Colonic mucosa (tissue), 4 donors: Measurements from ENCODE around the gene ISM1. TPM values are rescaled to one million over a fixed set of nuclear protein-coding genes. Genes with fewer than 3 reads are reported as not detected.

Experiments
- DNase-seq: peaks from one replicate; pipeline ENCODE4 v3.0.0-alpha.2; 2020
- H3K27ac ChIP-seq: fragments of 200-600 bp; one replicate; pipeline ENCODE4 v1.8.0; 2021
- H3K27me3 ChIP-seq: fragments of 200-600 bp; one replicate; pipeline ENCODE4 v1.8.0; 2021
- H3K36me3 ChIP-seq: fragments of 200-600 bp; one replicate; pipeline ENCODE4 v1.8.0; 2021
- H3K4me1 ChIP-seq: fragments of 200-600 bp; one replicate; pipeline ENCODE4 v1.8.0; 2021; ENCODE audit warnings: mild to moderate bottlenecking
- H3K4me3 ChIP-seq: fragments of 200-600 bp; one replicate; pipeline ENCODE4 v1.8.0; 2021
- H3K9ac ChIP-seq, 2 donors: one replicate each; pipeline ENCODE4 v1.7.0; 2013; ENCODE audit warnings: control low read depth in 2 of 2, low read depth in 2 of 2, low read length in 2 of 2
- H3K9me3 ChIP-seq: fragments of 200-600 bp; one replicate; pipeline ENCODE4 v1.8.0; 2021
- CTCF ChIP-seq: fragments of 200-600 bp; IDR thresholded peaks from one replicate; pipeline ENCODE4 v1.8.0; 2022; ENCODE audit warnings: antibody characterized with exemption, mild to moderate bottlenecking
- intact Hi-C: fragments of 100-400 bp; cut with DNase I; formaldehyde crosslinking; loops from one replicate; pipeline ENCODE4 v1.14.1; 2022
- total RNA-seq, 2 donors: library from RNA; stranded (reverse); fragmentation: NEBNext Ultra II Directional in 1 of 2; extraction: Animal tissue kit (Norgen Biotek cat#: 25700) in 1 of 2; gene quantifications; one replicate each; pipeline ENCODE4 v1.2.1, GENCODE V29; 2021
- donor health status: healthy.
- donor health status: DM: no; HTN: no; CAD: no.
- donor health status: DM: no; HTN: no; CAD: no.

Gene ISM1
- total RNA-seq, 2 donors from 2014 or later: 0.42 TPM; not detected in 1

DNA sequence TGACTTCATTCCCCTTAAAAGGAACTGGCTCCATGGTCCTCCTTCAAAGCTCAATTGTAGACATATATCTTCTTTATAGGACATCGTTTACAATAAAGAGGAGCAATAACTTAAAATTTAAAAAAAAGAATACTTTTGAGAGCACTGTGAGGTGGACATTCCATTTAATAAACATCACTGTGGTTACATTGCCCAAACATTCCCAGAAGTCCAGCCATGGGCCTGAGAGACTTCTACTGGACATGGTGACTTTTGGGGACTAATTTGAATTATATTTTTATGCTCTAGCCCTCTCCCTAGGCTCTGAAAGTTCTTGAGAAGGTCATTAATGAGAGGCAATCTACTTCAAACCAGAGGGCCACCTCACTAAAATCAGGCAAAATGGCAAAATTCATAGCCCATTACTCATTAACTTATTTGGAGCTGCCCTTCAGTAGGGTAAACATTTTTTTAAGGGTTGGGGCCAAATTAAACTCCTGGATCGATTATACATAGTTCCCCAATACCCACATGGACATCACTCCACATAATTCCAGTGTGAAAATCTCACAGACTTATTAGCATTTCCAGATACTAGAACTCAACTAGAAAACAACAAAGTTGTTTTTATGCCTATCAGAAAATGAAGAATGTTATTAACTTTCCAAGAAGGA, 17.1 kb downstream of the ISM1 start:
- no peaks in the 10 kb centered on the region for H3K4me1 ChIP-seq
- no peak overlapping the region for H3K27ac ChIP-seq
- H3K9ac ChIP-seq: no peak overlapping the region
- intact Hi-C loops: no loop called here
- DNase-seq: no peak
- no peak overlapping the region for H3K4me3 ChIP-seq
- H3K27me3 ChIP-seq: no peaks in the 10 kb centered on the region
- no peak for TF ChIP-seq CTCF
- no peaks in the 10 kb centered on the region for H3K9me3 ChIP-seq
- no peaks in the 10 kb centered on the region for H3K36me3 ChIP-seq

GRCh38 chr20:13243826-13244376, 22.8 kb downstream of the ISM1 start:
- intact Hi-C loops: no loop called here
- TF ChIP-seq CTCF: no peak
- no peaks in the 10 kb centered on the region for H3K36me3 ChIP-seq
- H3K9ac ChIP-seq: no peak overlapping the region
- H3K9me3 ChIP-seq: no peaks in the 10 kb centered on the region
- no peak overlapping the region for H3K27ac ChIP-seq
- no peaks in the 10 kb centered on the region for H3K4me1 ChIP-seq
- no peaks in the 10 kb centered on the region for H3K27me3 ChIP-seq
- H3K4me3 ChIP-seq: no peak overlapping the region
- DNase-seq: no peak

DNA sequence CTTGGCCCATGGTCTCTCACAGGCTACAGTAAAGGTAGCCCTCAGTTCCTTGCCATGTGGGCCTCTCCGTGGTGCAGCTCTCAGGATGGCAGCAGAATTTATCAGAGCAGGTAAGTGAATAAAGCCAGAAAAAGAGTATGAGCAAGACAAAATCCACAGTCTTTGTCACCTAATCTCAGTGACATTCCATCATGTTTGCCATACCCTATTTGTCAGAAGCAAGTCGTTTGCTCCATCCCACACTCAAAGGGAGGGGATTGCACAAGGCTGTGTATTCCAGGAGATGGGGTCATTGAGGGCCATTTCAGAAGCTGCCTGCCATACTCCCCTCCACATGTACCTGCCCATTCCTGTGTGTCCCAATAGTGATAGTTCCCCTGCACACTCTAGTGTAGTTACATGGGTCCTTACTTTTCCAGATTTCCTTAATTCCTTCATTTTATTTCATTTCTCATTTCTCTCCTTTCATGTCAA, 24.2 kb downstream of the ISM1 start:
- intact Hi-C loops: no loop called here
- no peak for DNase-seq
- no peak overlapping the region for H3K27ac ChIP-seq

GRCh38 chr20:13249118-13249797, 28.2 kb downstream of the ISM1 start:
- no peak for TF ChIP-seq CTCF
- intact Hi-C loops: no loop called here
- Histone ChIP-seq H3K4me1 (no peaks in the 10 kb centered on the region), H3K27me3 (no peaks in the 10 kb centered on the region), H3K9me3 (no peaks in the 10 kb centered on the region), H3K9ac (no peak overlapping the region), H3K27ac (no peak overlapping the region), H3K36me3 (no peaks in the 10 kb centered on the region), H3K4me3 (no peak overlapping the region)
- DNase-seq: no peak

More for the DNA sequence above, 24.2 kb downstream of the ISM1 start:
- H3K9ac ChIP-seq: no peak overlapping the region
- no peaks in the 10 kb centered on the region for H3K27me3 ChIP-seq
- no peaks in the 10 kb centered on the region for H3K9me3 ChIP-seq
- no peaks in the 10 kb centered on the region for H3K36me3 ChIP-seq
- no peak for TF ChIP-seq CTCF
- H3K4me1 ChIP-seq: no peaks in the 10 kb centered on the region
- no peak overlapping the region for H3K4me3 ChIP-seq

- H3K27ac ChIP-seq: no peak overlapping the region
- intact Hi-C loops: no loop called here
- H3K4me1 ChIP-seq: no peaks in the 10 kb centered on the region
- H3K4me3 ChIP-seq: no peak overlapping the region
- H3K9ac ChIP-seq: no peak overlapping the region
- no peaks in the 10 kb centered on the region for H3K27me3 ChIP-seq
- DNase-seq: no peak
- H3K36me3 ChIP-seq: no peaks in the 10 kb centered on the region
- no peaks in the 10 kb centered on the region for H3K9me3 ChIP-seq
- TF ChIP-seq CTCF: no peak
Measured at GRCh38 chr20:13249798-13250170, 28.7 kb downstream of the ISM1 start.
